ENCODE measurements around the gene PRPS1.
"Not testable (repeated sequence)": the region's sequence is repeated elsewhere in the genome, so short reads cannot be mapped to it uniquely, and the experiment has no call there.

Gene PRPS1

GRCh38 chrX:107630031-107630689, 1.9 kb downstream of the PRPS1 start:
- peak; percentile 20 for DNase-seq

GRCh38 chrX:107632346-107632745, 4.0 kb downstream of the PRPS1 start:
- no peak for DNase-seq

- DNase-seq, result no peak
These were observed 18.4 kb downstream of the PRPS1 start for GRCh38 chrX:107646735-107647134.

GRCh38 chrX:107648332-107648731, 20.0 kb downstream of the PRPS1 start:
- DNase-seq, result no peak

- no peak for DNase-seq
These were observed 26.2 kb downstream of the PRPS1 start for GRCh38 chrX:107654566-107654871.

- DNase-seq, result peak; percentile 79
These were observed 26.8 kb downstream of the PRPS1 start for GRCh38 chrX:107654872-107655761.

- DNase-seq, result peak; percentile 4
These were observed 28.7 kb downstream of the PRPS1 start for GRCh38 chrX:107656978-107657377.

- no peak for DNase-seq
These were observed 30.4 kb downstream of the PRPS1 start for GRCh38 chrX:107658660-107659059.

- no peak for DNase-seq
These were observed 31.0 kb downstream of the PRPS1 start for GRCh38 chrX:107659286-107659685.

GRCh38 chrX:107659768-107660167, 31.5 kb downstream of the PRPS1 start:
- peak; percentile 41 for DNase-seq

GRCh38 chrX:107662145-107662544, 33.8 kb downstream of the PRPS1 start:
- DNase-seq, result no peak

GRCh38 chrX:107662824-107663223, 34.5 kb downstream of the PRPS1 start:
- DNase-seq, result no peak

- DNase-seq, result no peak
These were observed 38.6 kb downstream of the PRPS1 start for GRCh38 chrX:107666931-107667330.

GRCh38 chrX:107667426-107667825, 39.1 kb downstream of the PRPS1 start:
- DNase-seq, result no peak

GRCh38 chrX:107668710-107669109, 40.4 kb downstream of the PRPS1 start:
- not testable (repeated sequence) for DNase-seq

- DNase-seq, result peak; percentile 21
These were observed 41.0 kb downstream of the PRPS1 start for GRCh38 chrX:107669261-107669660.

GRCh38 chrX:107669885-107670628, 41.7 kb downstream of the PRPS1 start:
- DNase-seq, result peak; percentile 83

GRCh38 chrX:107671256-107671655, 42.9 kb downstream of the PRPS1 start:
- DNase-seq, result not testable (repeated sequence)

GRCh38 chrX:107672955-107673378, 44.7 kb downstream of the PRPS1 start:
- DNase-seq, result peak; percentile 75

- DNase-seq, result no peak
These were observed 45.1 kb downstream of the PRPS1 start for GRCh38 chrX:107673431-107673830.

GRCh38 chrX:107673933-107674479, 45.7 kb downstream of the PRPS1 start:
- DNase-seq, result peak; percentile 28

- peak; percentile 49 for DNase-seq
These were observed 46.4 kb downstream of the PRPS1 start for GRCh38 chrX:107674480-107675364.
